Measurements from ENCODE around the gene SLC4A1AP.

- no peak for TF ChIP-seq POLR2A (IDR thresholded peaks at IDR 0.05)
- TF ChIP-seq, protein P1, sequence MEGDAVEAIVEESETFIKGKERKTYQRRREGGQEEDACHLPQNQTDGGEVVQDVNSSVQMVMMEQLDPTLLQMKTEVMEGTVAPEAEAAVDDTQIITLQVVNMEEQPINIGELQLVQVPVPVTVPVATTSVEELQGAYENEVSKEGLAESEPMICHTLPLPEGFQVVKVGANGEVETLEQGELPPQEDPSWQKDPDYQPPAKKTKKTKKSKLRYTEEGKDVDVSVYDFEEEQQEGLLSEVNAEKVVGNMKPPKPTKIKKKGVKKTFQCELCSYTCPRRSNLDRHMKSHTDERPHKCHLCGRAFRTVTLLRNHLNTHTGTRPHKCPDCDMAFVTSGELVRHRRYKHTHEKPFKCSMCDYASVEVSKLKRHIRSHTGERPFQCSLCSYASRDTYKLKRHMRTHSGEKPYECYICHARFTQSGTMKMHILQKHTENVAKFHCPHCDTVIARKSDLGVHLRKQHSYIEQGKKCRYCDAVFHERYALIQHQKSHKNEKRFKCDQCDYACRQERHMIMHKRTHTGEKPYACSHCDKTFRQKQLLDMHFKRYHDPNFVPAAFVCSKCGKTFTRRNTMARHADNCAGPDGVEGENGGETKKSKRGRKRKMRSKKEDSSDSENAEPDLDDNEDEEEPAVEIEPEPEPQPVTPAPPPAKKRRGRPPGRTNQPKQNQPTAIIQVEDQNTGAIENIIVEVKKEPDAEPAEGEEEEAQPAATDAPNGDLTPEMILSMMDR (IDR thresholded peaks at IDR 0.05) = no peak
These were observed 40.7 kb upstream of the SLC4A1AP start for GRCh38 chr2:27622921-27623384.

All from esophagus squamous epithelium (tissue), 4 donors.